Measurements from ENCODE around the gene LYZL2.

Gene LYZL2

DNA sequence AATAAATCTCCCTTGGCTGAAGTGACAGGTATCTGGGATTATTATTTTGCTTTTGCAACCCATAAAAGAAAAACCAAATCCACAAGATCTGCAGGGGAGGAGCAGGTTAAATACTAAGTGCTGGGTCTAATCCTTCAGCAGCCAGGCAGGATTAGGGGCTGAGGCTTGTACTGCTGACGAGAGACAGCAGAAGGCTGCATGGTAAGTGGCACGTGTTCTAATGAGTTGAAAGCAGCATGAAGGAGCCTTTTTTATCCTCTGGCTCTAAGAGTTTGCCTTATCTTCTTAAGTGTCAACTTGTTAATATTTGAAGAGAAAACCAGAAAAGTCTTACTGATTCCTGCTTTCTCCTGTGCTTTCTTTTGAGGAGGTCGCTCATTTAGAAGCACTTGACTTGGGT is 50.0 kb downstream of the LYZL2 start:
- no peak for DNase-seq (ENCODE audit: low read depth)
- H3K4me3 ChIP-seq (ENCODE audit: low read length), result no peak overlapping the region
- TF ChIP-seq, protein P1, sequence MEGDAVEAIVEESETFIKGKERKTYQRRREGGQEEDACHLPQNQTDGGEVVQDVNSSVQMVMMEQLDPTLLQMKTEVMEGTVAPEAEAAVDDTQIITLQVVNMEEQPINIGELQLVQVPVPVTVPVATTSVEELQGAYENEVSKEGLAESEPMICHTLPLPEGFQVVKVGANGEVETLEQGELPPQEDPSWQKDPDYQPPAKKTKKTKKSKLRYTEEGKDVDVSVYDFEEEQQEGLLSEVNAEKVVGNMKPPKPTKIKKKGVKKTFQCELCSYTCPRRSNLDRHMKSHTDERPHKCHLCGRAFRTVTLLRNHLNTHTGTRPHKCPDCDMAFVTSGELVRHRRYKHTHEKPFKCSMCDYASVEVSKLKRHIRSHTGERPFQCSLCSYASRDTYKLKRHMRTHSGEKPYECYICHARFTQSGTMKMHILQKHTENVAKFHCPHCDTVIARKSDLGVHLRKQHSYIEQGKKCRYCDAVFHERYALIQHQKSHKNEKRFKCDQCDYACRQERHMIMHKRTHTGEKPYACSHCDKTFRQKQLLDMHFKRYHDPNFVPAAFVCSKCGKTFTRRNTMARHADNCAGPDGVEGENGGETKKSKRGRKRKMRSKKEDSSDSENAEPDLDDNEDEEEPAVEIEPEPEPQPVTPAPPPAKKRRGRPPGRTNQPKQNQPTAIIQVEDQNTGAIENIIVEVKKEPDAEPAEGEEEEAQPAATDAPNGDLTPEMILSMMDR (conservative IDR thresholded peaks at IDR 0.05; ENCODE audit: low read length), result no peak

- H3K4me3 ChIP-seq (ENCODE audit: low read length), result no peak overlapping the region
- DNase-seq (ENCODE audit: low read depth), result no peak
- TF ChIP-seq, protein P1 (conservative IDR thresholded peaks at IDR 0.05; ENCODE audit: low read length), result no peak
Measured at GRCh38 chr10:30577048-30577447, 52.5 kb downstream of the LYZL2 start.

DNA sequence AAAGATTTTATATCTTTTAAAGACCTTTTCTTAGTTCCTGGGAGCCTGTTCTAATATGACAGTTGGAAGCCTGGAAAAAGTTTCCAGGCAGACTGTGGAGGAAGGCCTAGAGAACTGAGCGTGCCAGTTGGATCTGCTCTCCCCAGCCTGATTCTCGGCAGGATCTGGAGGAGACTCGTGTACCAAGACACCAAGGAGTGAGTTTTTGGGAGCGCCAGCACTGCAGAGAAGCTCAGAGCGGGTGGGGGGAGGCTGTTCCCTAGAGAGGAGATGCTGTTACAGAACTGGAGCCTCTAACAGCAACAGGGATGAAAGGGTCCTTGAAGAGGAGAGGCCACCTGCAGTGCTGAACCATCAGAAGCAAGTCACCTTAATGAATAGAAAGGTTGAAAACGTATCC is 52.9 kb downstream of the LYZL2 start:
- no peak overlapping the region for H3K4me3 ChIP-seq (ENCODE audit: low read length)
- TF ChIP-seq, protein P1 (conservative IDR thresholded peaks at IDR 0.05; ENCODE audit: low read length), result no peak
- no peak for DNase-seq (ENCODE audit: low read depth)

GRCh38 chr10:30574432-30574796 is 55.1 kb downstream of the LYZL2 start:
- H3K4me3 ChIP-seq (ENCODE audit: low read length), result no peak overlapping the region
- TF ChIP-seq, protein P1 (conservative IDR thresholded peaks at IDR 0.05; ENCODE audit: low read length), result no peak
- no peak for DNase-seq (ENCODE audit: low read depth)

DNA sequence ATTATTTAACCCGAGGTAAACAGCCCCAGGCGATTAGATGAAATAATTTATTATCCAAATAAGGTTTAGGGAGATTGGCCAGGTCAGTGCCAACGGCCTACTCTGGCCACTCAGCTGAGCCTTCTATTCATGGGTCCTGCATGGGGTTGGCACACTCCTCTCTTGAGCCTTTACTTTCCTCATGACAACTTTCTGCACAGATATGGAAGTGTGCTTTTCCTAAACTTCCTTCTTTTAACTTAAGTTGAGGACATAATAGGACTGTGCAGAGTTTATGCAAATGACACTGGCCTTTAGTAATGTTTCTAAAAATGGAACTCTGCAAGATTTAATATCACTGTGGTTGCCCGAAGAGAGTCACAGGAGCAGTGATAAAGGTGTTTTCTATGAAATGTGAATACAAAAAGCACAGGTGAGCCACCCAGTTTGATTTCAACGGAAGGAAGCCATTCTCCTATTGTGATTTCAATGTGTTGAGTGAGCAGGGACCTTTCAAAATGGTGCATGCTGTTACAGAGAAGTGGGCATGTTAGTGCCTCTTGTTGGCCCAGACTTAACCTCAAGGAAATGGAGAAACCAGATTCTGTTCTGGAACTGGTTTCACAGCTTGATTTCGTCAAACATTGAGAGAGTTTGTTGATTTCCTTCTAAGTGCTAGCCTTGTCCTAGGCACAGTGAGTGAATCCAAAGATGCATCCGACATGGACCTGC is 55.7 kb downstream of the LYZL2 start:
- no peak overlapping the region for H3K4me3 ChIP-seq (ENCODE audit: low read length)
- TF ChIP-seq, protein P1 (conservative IDR thresholded peaks at IDR 0.05; ENCODE audit: low read length), result no peak
- no peak for DNase-seq (ENCODE audit: low read depth)

DNA sequence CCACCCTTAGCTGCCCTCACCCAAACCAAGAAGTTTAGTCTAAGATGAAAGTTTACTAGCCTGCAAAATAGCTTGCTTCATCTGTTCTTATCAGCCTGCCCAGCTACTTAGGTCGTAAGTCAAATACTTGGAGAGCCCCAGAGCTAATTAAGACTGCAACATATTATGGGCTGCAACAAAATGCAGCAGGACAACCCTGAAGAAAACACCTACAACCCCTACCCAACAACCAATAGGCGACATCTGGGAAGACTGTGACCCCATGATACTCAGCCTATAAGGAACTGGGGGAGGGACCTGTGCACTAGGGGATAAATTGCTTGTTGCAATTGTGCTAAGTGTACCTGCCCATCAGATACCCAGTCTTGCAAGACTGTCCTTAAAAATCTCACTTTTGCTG is 64.1 kb downstream of the LYZL2 start:
- no peak for DNase-seq (ENCODE audit: low read depth)
- no peak overlapping the region for H3K4me3 ChIP-seq (ENCODE audit: low read length)

GRCh38 chr10:30562787-30563186 is 66.8 kb downstream of the LYZL2 start:
- TF ChIP-seq, protein P1 (conservative IDR thresholded peaks at IDR 0.05; ENCODE audit: low read length), result no peak
- no peak overlapping the region for H3K4me3 ChIP-seq (ENCODE audit: low read length)
- DNase-seq (ENCODE audit: low read depth), result no peak

More for the DNA sequence above, 64.1 kb downstream of the LYZL2 start:
- TF ChIP-seq, protein P1 (conservative IDR thresholded peaks at IDR 0.05; ENCODE audit: low read length), result no peak
